Ovary (tissue), 3 donors: ENCODE results near the gene HS6ST2.

Source experiments
- EP300 ChIP-seq: sonication (generic); formaldehyde crosslinking; IDR thresholded peaks from one replicate; pipeline ENCODE4 v1.6.1; 2017; ENCODE audit warnings: antibody characterized with exemption
- TF ChIP-seq, protein P1 (sequence below), 3 donors: fragments of 450-650 bp in 2 of 3; fragments of 200-600 bp in 1 of 3; IDR thresholded peaks; one replicate each; pipeline versions ENCODE4 v1.5.1 to v1.8.0; 2016 to 2022; ENCODE audit warnings: antibody characterized with exemption in 3 of 3, mild to moderate bottlenecking in 1 of 3
- donor health status: DM: no; HTN: no; CAD: no.

- no peak for TF ChIP-seq EP300
- TF ChIP-seq, protein P1, sequence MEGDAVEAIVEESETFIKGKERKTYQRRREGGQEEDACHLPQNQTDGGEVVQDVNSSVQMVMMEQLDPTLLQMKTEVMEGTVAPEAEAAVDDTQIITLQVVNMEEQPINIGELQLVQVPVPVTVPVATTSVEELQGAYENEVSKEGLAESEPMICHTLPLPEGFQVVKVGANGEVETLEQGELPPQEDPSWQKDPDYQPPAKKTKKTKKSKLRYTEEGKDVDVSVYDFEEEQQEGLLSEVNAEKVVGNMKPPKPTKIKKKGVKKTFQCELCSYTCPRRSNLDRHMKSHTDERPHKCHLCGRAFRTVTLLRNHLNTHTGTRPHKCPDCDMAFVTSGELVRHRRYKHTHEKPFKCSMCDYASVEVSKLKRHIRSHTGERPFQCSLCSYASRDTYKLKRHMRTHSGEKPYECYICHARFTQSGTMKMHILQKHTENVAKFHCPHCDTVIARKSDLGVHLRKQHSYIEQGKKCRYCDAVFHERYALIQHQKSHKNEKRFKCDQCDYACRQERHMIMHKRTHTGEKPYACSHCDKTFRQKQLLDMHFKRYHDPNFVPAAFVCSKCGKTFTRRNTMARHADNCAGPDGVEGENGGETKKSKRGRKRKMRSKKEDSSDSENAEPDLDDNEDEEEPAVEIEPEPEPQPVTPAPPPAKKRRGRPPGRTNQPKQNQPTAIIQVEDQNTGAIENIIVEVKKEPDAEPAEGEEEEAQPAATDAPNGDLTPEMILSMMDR (IDR thresholded peaks at IDR 0.05), result no peak
Measured at GRCh38 chrX:132967049-132967448, 8.6 kb upstream of the HS6ST2 start.
